Measurements from ENCODE around the gene KNTC1. TPM values are rescaled to one million over a fixed set of nuclear protein-coding genes. Genes with fewer than 3 reads are reported as not detected.
"Not testable (repeated sequence)": the region's sequence is repeated elsewhere in the genome, so short reads cannot be mapped to it uniquely, and the experiment has no call there.

Gene KNTC1
- total and polyA plus RNA-seq, 3 donors from 2014 or later: 46.1 to 118 (median 79.8) TPM

DNA sequence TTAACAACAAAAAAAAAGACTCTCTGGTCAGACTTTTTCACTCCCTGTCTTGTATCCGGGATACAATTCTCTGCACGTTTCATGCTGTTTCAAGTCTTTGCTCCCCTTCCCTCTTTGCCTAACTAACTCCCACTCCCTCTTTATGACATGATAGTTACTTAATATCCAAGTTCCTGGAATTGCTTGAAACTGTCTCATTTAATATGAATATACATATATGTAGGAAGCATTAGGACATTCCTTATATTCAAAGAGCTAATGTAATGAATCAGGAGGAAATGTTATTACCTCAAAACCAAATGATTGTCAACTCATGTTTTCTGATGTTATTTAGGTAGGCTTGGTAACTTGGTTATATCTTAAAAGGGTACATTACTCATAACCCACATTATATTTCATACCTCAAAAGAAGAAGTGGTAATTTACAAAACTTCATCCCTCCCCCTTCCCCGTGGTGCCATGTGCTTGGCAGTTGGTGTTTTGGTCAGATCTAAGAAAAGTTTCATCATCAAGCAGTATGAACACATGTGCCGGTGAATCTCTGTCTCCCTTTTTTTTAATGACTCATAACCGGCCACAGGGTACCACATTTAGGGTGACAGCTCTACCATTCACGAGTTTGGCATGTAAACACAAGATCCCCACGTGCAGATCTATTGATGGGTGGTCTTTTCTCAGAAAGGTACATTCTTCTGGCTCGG, 119.6 kb downstream of the KNTC1 start:
- no peak overlapping the region for H3K27ac ChIP-seq
- no peak for TF ChIP-seq POLR2A (IDR thresholded peaks at IDR 0.05)
- intact Hi-C loops (cut with DNase I; ENCODE audit: low total_unique reads): no loop called here
- no peaks in the 10 kb centered on the region for H3K36me3 ChIP-seq (ENCODE audit: low read depth, missing control alignments)
- no peaks in the 10 kb centered on the region for H3K9me3 ChIP-seq
- no peaks in the 10 kb centered on the region for H3K4me1 ChIP-seq
- no peaks in the 10 kb centered on the region for H3K27me3 ChIP-seq
- no peak for DNase-seq
- WGBS, 2 donors: 75 to 78% methylated on average over 8 of the region's 8 CpGs
- H3K4me3 ChIP-seq: no peak overlapping the region

DNA sequence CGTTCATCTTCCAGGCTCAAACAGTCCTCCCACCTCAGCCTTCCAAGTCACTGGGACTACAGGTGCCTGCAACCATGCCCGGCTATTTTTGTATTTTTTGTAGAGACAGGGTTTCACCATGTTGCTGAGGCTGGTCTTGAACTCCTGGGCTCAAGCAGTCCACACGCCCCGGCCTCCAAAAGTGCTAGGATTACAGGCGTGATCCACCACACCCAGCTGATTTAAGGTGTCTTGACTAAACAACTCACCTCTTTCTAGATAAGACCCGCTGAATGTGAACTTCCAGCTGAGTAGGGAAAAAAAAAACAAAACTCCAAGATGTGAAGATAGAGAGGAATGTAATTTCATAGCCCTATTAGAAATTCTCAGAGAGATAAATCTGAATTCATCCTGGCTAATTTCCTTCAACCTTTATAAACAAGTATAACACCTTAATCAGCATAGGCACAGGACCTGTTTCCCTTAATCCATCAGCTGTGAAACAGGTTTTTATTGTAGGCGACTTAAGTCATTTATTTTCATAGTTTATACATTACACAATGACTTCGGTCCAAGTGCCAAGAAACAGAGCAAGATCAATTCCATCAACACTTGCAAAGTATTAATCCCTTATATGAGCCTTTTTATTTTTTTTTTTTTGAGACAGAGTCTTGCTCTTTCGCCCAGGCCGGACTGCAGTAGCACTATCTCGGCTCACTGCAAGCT, 124.6 kb downstream of the KNTC1 start:
- TF ChIP-seq POLR2A (IDR thresholded peaks at IDR 0.05): no peak
- intact Hi-C loops (cut with DNase I; ENCODE audit: low total_unique reads): no loop called here
- Histone ChIP-seq H3K27ac (no peak overlapping the region), H3K4me3 (no peak overlapping the region), H3K36me3 (ENCODE audit: low read depth, missing control alignments) (no peaks in the 10 kb centered on the region), H3K9me3 (no peaks in the 10 kb centered on the region), H3K27me3 (no peaks in the 10 kb centered on the region), H3K4me1 (no peaks in the 10 kb centered on the region)
- DNase-seq: no peak
- WGBS, 2 donors: 82 to 87% methylated on average over 11 of the region's 11 CpGs

DNA sequence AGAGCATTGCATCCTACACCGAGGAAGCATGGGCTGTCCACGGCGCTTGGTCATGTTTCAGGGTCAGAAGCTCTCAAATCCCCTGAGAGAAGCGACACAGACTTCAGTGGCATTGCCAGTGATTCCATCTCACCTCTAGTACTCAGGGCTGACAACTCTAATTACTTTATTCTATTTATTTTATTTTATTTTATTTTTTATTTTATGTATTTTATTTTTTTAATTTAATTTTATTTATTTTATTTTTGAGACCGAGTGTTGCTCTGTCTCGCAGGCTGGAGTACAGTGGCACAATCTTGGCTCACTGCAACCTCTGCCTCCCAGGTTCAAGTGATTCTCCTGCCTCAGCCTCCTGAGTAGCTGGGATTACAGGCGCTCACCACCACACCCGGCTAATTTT, 126.2 kb downstream of the KNTC1 start:
- intact Hi-C loops (cut with DNase I; ENCODE audit: low total_unique reads); H3K27ac ChIP-seq; H3K36me3 ChIP-seq (ENCODE audit: low read depth, missing control alignments); H3K4me3 ChIP-seq; H3K27me3 ChIP-seq; H3K9me3 ChIP-seq; DNase-seq; H3K4me1 ChIP-seq: not testable (repeated sequence)
- WGBS, 2 donors: 93% methylated on average over 8 of the region's 8 CpGs

DNA sequence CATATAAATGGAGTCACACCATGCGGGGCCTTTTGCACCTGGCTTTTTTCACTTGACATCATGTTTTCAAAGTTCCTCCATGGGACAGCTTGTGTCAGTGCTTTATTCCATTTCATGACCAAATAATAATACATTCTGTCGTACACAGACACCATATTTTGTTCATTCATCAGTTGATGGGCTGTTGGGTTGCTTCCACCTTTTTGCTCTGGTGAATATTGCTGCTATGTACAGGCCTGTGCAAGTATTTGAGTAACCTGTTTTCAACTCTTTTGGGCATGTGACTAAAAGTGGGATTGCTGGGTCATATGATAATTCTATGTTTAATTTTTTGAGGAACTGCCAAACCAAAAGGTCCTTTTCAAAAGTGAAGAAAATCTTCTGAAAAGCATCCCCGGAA, 129.2 kb downstream of the KNTC1 start:
- 96 to 100% methylated on average over 3 of the region's 3 CpGs for WGBS, 2 donors
- no peaks in the 10 kb centered on the region for H3K36me3 ChIP-seq (ENCODE audit: low read depth, missing control alignments)
- H3K27me3 ChIP-seq: no peaks in the 10 kb centered on the region
- DNase-seq: no peak
- H3K4me1 ChIP-seq: no peaks in the 10 kb centered on the region
- no peak overlapping the region for H3K27ac ChIP-seq
- H3K9me3 ChIP-seq: no peaks in the 10 kb centered on the region
- TF ChIP-seq, protein P1, sequence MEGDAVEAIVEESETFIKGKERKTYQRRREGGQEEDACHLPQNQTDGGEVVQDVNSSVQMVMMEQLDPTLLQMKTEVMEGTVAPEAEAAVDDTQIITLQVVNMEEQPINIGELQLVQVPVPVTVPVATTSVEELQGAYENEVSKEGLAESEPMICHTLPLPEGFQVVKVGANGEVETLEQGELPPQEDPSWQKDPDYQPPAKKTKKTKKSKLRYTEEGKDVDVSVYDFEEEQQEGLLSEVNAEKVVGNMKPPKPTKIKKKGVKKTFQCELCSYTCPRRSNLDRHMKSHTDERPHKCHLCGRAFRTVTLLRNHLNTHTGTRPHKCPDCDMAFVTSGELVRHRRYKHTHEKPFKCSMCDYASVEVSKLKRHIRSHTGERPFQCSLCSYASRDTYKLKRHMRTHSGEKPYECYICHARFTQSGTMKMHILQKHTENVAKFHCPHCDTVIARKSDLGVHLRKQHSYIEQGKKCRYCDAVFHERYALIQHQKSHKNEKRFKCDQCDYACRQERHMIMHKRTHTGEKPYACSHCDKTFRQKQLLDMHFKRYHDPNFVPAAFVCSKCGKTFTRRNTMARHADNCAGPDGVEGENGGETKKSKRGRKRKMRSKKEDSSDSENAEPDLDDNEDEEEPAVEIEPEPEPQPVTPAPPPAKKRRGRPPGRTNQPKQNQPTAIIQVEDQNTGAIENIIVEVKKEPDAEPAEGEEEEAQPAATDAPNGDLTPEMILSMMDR (IDR thresholded peaks at IDR 0.05): no peak
- no peak for TF ChIP-seq POLR2A (IDR thresholded peaks at IDR 0.05)
- H3K4me3 ChIP-seq: no peak overlapping the region
- intact Hi-C loops (cut with DNase I; ENCODE audit: low total_unique reads): no loop called here

DNA sequence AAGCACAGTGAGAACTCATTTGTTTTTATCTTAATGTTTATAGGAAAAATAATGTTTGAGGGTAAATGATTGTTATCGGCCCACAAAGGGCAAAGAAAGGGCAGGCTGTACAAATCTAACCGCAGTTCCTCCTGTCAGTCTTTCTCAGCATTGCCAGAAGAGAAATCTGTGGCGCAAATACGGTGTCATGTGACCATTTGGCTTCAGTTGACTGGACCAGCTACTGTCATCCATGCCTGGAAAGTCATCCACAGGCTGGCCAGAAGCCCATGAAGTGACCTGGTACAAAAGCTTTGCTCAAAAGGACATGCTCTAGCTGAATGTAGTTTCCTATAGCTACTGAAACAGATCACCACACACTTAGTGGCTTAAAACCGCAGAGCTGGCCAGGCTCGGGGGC, 132.5 kb downstream of the KNTC1 start:
- intact Hi-C loops (cut with DNase I; ENCODE audit: low total_unique reads): no loop called here
- no peak for TF ChIP-seq POLR2A (IDR thresholded peaks at IDR 0.05)
- TF ChIP-seq, protein P1 (IDR thresholded peaks at IDR 0.05): no peak
- no peak for DNase-seq

DNA sequence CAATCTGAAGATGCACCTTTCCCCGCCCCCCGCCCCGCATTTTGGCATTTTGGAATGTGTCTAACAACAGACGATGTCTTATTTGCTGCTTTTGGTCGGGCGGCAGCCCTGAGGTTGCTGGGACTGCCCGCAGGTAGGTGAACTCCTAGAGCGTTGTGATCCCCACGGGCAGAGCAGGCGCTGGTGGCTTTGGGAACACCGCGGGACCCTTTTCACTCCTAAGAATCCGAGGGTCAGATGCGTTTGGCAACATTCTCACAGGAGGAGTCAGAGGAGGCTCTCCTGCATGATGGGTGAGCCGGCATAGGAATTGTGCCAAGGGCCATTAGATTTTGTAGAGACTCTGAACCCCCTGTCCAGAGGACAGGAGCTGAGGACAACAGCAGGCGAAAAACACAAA, 134.2 kb downstream of the KNTC1 start:
- WGBS, 2 donors: 76 to 88% methylated on average over 16 of the region's 16 CpGs
- Histone ChIP-seq H3K27ac (no peak overlapping the region), H3K9me3 (no peaks in the 10 kb centered on the region), H3K4me1 (no peaks in the 10 kb centered on the region), H3K27me3 (no peaks in the 10 kb centered on the region), H3K4me3 (no peak overlapping the region), H3K36me3 (ENCODE audit: low read depth, missing control alignments) (no peaks in the 10 kb centered on the region)
- DNase-seq: no peak
- no peak for TF ChIP-seq POLR2A (IDR thresholded peaks at IDR 0.05)
- TF ChIP-seq, protein P1 (IDR thresholded peaks at IDR 0.05): no peak
- intact Hi-C loops (cut with DNase I; ENCODE audit: low total_unique reads): no loop called here

More for the DNA sequence above, 132.5 kb downstream of the KNTC1 start:
- Histone ChIP-seq H3K36me3 (ENCODE audit: low read depth, missing control alignments) (no peaks in the 10 kb centered on the region), H3K27me3 (no peaks in the 10 kb centered on the region), H3K4me3 (no peak overlapping the region), H3K4me1 (no peaks in the 10 kb centered on the region), H3K27ac (no peak overlapping the region), H3K9me3 (no peaks in the 10 kb centered on the region)
- WGBS, 2 donors: 86 to 92% methylated on average over 6 of the region's 6 CpGs
